A549 (cell line): ENCODE measurements around the gene C4orf54. TPM values are rescaled to one million over a fixed set of nuclear protein-coding genes. Genes with fewer than 3 reads are reported as not detected.

Experiments used
- ATAC-seq, 2 experiments: fragments of 200-7000 bp in 1 of 2; fragments of >200 bp in 1 of 2; cut with Nextera tagmentation in 1 of 2; cut with Tn5 transposase in 1 of 2; 3 replicates each; pipeline versions ENCODE4 v1.8.0 to v1.9.1; 2018 to 2020; ENCODE audit warnings: mild to moderate bottlenecking in 1 of 2, moderate library complexity in 1 of 2
- CTCF ChIA-PET: fragments of 300-600 bp; sonication (Branson Sonifier 250); formaldehyde crosslinking; extraction: SDS; loops from one replicate; lab custom pipeline; 2021; ENCODE audit warnings: antibody characterized with exemption, inconsistent platforms; lab: Yijun Ruan, JAX
- POLR2A ChIA-PET: fragments of 350-600 bp; formaldehyde crosslinking; extraction: SDS; loops from one replicate; lab custom pipeline; 2021; ENCODE audit warnings: antibody characterized with exemption, inconsistent platforms; lab: Yijun Ruan, JAX
- DNase-seq, 2 experiments: peaks; one replicate each; pipeline versions ENCODE4 v3.0.0 to v3.0.0-alpha.2; 2011 to 2016; ENCODE audit warnings: low read depth in 1 of 2, low spot score in 1 of 2
- FAIRE-seq: peaks from 2 replicates; lab custom pipeline; 2011; peaks lifted over from hg19 to GRCh38; lab: Jason Lieb, UNC
- H3K27ac ChIP-seq, 2 experiments: fragments of >200 bp; sonication (Bioruptor Twin); formaldehyde crosslinking; 3 replicates each; pipeline ENCODE4 v1.5.1; 2016 to 2017
- H3K4me1 ChIP-seq: fragments of >200 bp; sonication (Bioruptor Twin); formaldehyde crosslinking; 3 replicates; pipeline ENCODE4 v1.6.1; 2016
- H3K4me2 ChIP-seq: fragments of >200 bp; sonication (Bioruptor Twin); formaldehyde crosslinking; 3 replicates; pipeline ENCODE4 v1.6.1; 2016
- H3K4me3 ChIP-seq: fragments of >200 bp; sonication (Bioruptor Twin); formaldehyde crosslinking; 3 replicates; pipeline ENCODE4 v1.5.1; 2016
- H3K9me3 ChIP-seq: fragments of >200 bp; sonication (Bioruptor Twin); formaldehyde crosslinking; 3 replicates; pipeline ENCODE4 v1.6.1; 2016
- BCL3 ChIP-seq: fragments of >200 bp; sonication (Bioruptor Twin); formaldehyde crosslinking; IDR thresholded peaks from 3 replicates; pipeline ENCODE4 v1.6.1; 2016
- BHLHE40 ChIP-seq: IDR thresholded peaks from 2 replicates; pipeline ENCODE4 v1.6.1; 2012; ENCODE audit warnings: low read depth, low read length, inconsistent platforms
- CTCF ChIP-seq: fragments of >200 bp; sonication (Bioruptor Twin); formaldehyde crosslinking; IDR thresholded peaks from 3 replicates; pipeline ENCODE4 v1.5.1; 2016
- EHMT2 ChIP-seq: fragments of 200-600 bp; sonication (generic); IDR thresholded peaks from 2 replicates; pipeline ENCODE4 v1.6.1; 2016; ENCODE audit warnings: antibody characterized with exemption, low read depth, mild to moderate bottlenecking, moderate library complexity
- ELK1 ChIP-seq: fragments of 150-350 bp; IDR thresholded peaks from 2 replicates; pipeline ENCODE4 v1.6.1; 2014; ENCODE audit warnings: low read depth, mild to moderate bottlenecking, low read length
- FOSL2 ChIP-seq, 2 experiments: fragments of 450-650 bp in 1 of 2; fragments of >200 bp in 1 of 2; sonication (Bioruptor Twin) in 1 of 2; formaldehyde crosslinking; IDR thresholded peaks; 2 replicates each; pipeline versions ENCODE4 v1.5.0 to v1.6.1; 2016 to 2020; ENCODE audit warnings: mild to moderate bottlenecking in 1 of 2, moderate library complexity in 1 of 2
- HES2 ChIP-seq: fragments of >200 bp; sonication (Bioruptor Twin); formaldehyde crosslinking; IDR thresholded peaks from 2 replicates; pipeline ENCODE4 v1.6.1; 2016
- HOXA7 ChIP-seq: fragments of 250-450 bp; sonication (Bioruptor Pico); IDR thresholded peaks from 2 replicates; pipeline ENCODE4 v1.5.0; 2020; ENCODE audit warnings: mild to moderate bottlenecking, moderate library complexity
- KDM5A ChIP-seq: fragments of 200-600 bp; sonication (generic); IDR thresholded peaks from 2 replicates; pipeline ENCODE4 v1.6.1; 2016; ENCODE audit warnings: antibody characterized with exemption, mild to moderate bottlenecking
- MAX ChIP-seq: IDR thresholded peaks from 2 replicates; pipeline ENCODE4 v1.6.1; 2012
- MAZ ChIP-seq: fragments of 150-350 bp; IDR thresholded peaks from 2 replicates; pipeline ENCODE4 v1.6.1; 2014; ENCODE audit warnings: antibody characterized with exemption, low read depth, low read length, borderline replicate concordance
- MYC ChIP-seq: IDR thresholded peaks from 2 replicates; pipeline ENCODE4 v1.6.1; 2012; ENCODE audit warnings: mild to moderate bottlenecking, inconsistent platforms, low read length, improper control_type of control experiment, borderline replicate concordance
- POLR2A ChIP-seq: IDR thresholded peaks from 2 replicates; pipeline ENCODE4 v1.6.1; 2012; ENCODE audit warnings: mild to moderate bottlenecking, low read length
- RARB ChIP-seq: fragments of 250-450 bp; sonication (Bioruptor Pico); IDR thresholded peaks from 2 replicates; pipeline ENCODE4 v1.8.0; 2021; ENCODE audit warnings: mild to moderate bottlenecking, moderate library complexity
- REST ChIP-seq: fragments of 200-600 bp; sonication (generic); IDR thresholded peaks from 2 replicates; pipeline ENCODE4 v1.6.1; 2016; ENCODE audit warnings: antibody characterized with exemption, mild to moderate bottlenecking, moderate library complexity
- SMC3 ChIP-seq: fragments of >200 bp; sonication (Bioruptor Twin); formaldehyde crosslinking; IDR thresholded peaks from 3 replicates; pipeline ENCODE4 v1.6.1; 2018; ENCODE audit warnings: inconsistent platforms
- SREBF2 ChIP-seq: fragments of 450-650 bp; IDR thresholded peaks from 2 replicates; pipeline ENCODE4 v1.6.1; 2014; ENCODE audit warnings: mild to moderate bottlenecking, moderate library complexity
- TFCP2L1 ChIP-seq: fragments of 250-450 bp; sonication (Bioruptor Pico); IDR thresholded peaks from 2 replicates; pipeline ENCODE4 v1.5.0; 2021; ENCODE audit warnings: mild to moderate bottlenecking
- ZFP36 ChIP-seq: fragments of 450-650 bp; IDR thresholded peaks from 2 replicates; pipeline ENCODE4 v1.6.1; 2014; ENCODE audit warnings: borderline replicate concordance; ENCODE audit not compliant: partially characterized antibody
- ZNF302 ChIP-seq: fragments of 250-450 bp; sonication (Bioruptor Pico); IDR thresholded peaks from 2 replicates; pipeline ENCODE4 v1.9.0; 2021; ENCODE audit warnings: inconsistent platforms, mild to moderate bottlenecking, moderate library complexity
- WGBS: methylation state at CpG from one replicate; pipeline ENCODE4 v1.1.6; 2017; ENCODE audit errors: missing lambda C conversion rate; 5-methylcytosine and 5-hydroxymethylcytosine counted together
- polyA plus RNA-seq, 4 experiments: library from polyadenylated mRNA; depleted of rRNA in 3 of 4; stranded (reverse); fragments of >200 nt; fragmentation: RNase III in 1 of 4; extraction: RNeasy Plus Mini Kit Qiagen cat#74134 plus additional on column Dnase treatment in 1 of 4; gene quantifications; 2 replicates in 3 of 4; 3 replicates in 1 of 4; pipeline ENCODE4 v1.2.3, GENCODE V29; 2011 to 2017

The C4orf54 gene
- polyA plus RNA-seq, 2 of the 4 experiments (the other 2 are of a cell fraction), result not detected

- TF ChIP-seq ZFP36 (no peak), HOXA7 (CRISPR knock-in tag) (no peak), RARB (no peak), ELK1 (no peak), ZNF302 (CRISPR knock-in tag) (no peak), BHLHE40 (no peak), HES2 (no peak), EHMT2 (no peak), MAZ (no peak), MAX (no peak), REST (no peak), BCL3 (no peak), CTCF (no peak), TFCP2L1 (CRISPR knock-in tag) (no peak), KDM5A (no peak), POLR2A (no peak), MYC (no peak), FOSL2 (IDR thresholded peaks at IDR 0.05) (no peak), FOSL2 (CRISPR knock-in tag; IDR thresholded peaks at IDR 0.05) (no peak), SMC3 (no peak), SREBF2 (no peak)
- CTCF ChIA-PET, result no interaction called here
- POLR2A ChIA-PET, result no interaction called here
- H3K4me3 ChIP-seq, result no peak overlapping the region
- no peaks in the 10 kb centered on the region for H3K4me1 ChIP-seq
- no peak for DNase-seq
- no peaks in the 10 kb centered on the region for H3K9me3 ChIP-seq
- 74% methylated on average over 7 of the region's 7 CpGs for WGBS
- no peak overlapping the region for H3K4me2 ChIP-seq
- H3K27ac ChIP-seq, result no peak overlapping the region
- no peak for ATAC-seq
- no peak for FAIRE-seq
These were observed 14.7 kb downstream of the C4orf54 start for GRCh38 chr4:99642725-99643489.
